GM18870 (cell line): Measurements from ENCODE around the gene GIN1.

Source experiments
- ATAC-seq: cut with Tn5 transposase; IDR thresholded peaks from one replicate; pipeline ENCODE4 v1.9.1; 2021; ENCODE audit warnings: moderate library complexity; ENCODE audit not compliant: unreplicated experiment

The GIN1 gene

GRCh38 chr5:103037673-103038455 is 82.1 kb downstream of the GIN1 start:
- no peak for ATAC-seq

- no peak for ATAC-seq
Measured at GRCh38 chr5:103036601-103037000, 83.3 kb downstream of the GIN1 start.
